Testis (tissue), 3 donors: ENCODE data around the gene SYNPR. TPM values are rescaled to one million over a fixed set of nuclear protein-coding genes. Genes with fewer than 3 reads are reported as not detected.
"Not testable (repeated sequence)": the region's sequence is repeated elsewhere in the genome, so short reads cannot be mapped to it uniquely, and the experiment has no call there.

Experiments used
- DNase-seq: peaks from one replicate; pipeline ENCODE4 v3.0.0-alpha.2; 2019
- H3K27ac ChIP-seq, 2 donors: fragments of 200-600 bp; sonication (generic); one replicate each; pipeline ENCODE4 v1.5.1; 2019
- H3K27me3 ChIP-seq: fragments of 200-600 bp; sonication (generic); one replicate; pipeline ENCODE4 v1.5.1; 2019
- H3K36me3 ChIP-seq: fragments of 200-600 bp; sonication (generic); one replicate; pipeline ENCODE4 v1.5.1; 2017; ENCODE audit warnings: low read depth; ENCODE audit errors: missing control alignments
- H3K4me1 ChIP-seq: fragments of 200-600 bp; sonication (generic); one replicate; pipeline ENCODE4 v1.5.1; 2019
- H3K4me3 ChIP-seq, 2 donors: fragments of 200-600 bp; sonication (generic); one replicate each; pipeline ENCODE4 v1.5.1; 2017 to 2019
- H3K9me3 ChIP-seq: fragments of 200-600 bp; sonication (generic); one replicate; pipeline ENCODE4 v1.5.1; 2017
- POLR2A ChIP-seq: fragments of 450-650 bp; IDR thresholded peaks from one replicate; pipeline ENCODE4 v1.6.1; 2017; ENCODE audit warnings: antibody characterized with exemption, mild to moderate bottlenecking, moderate library complexity
- WGBS, 2 donors: methylation state at CpG; one replicate each; pipeline ENCODE4 v1.1.5; 2018; 5-methylcytosine and 5-hydroxymethylcytosine counted together
- intact Hi-C: fragments of 100-400 bp; cut with DNase I; formaldehyde crosslinking; loops from one replicate; pipeline ENCODE4 v1.15.1; 2023; ENCODE audit warnings: low total_unique reads
- polyA plus RNA-seq: library from polyadenylated mRNA; stranded (reverse); fragments of 350-450 nt; fragmentation: Illumina TruSeq; extraction: RNeasy Lipid Tissue Mini Kit (QIAGEN cat#74804); gene quantifications from one replicate; pipeline ENCODE4 v1.2.3, GENCODE V29; 2014; ENCODE audit warnings: low read depth, low replicate concordance; ENCODE audit not compliant: insufficient read depth
- total RNA-seq, 2 donors: library from RNA; depleted of rRNA; stranded (reverse); fragments of >200 nt; gene quantifications; one replicate each; pipeline ENCODE4 v1.2.3, GENCODE V29; 2016
- TF ChIP-seq, protein P1 (sequence below), 3 experiments: fragments of 450-650 bp in 2 of 3; fragments of 200-600 bp in 1 of 3; sonication (generic) in 1 of 3; IDR thresholded peaks; one replicate each; pipeline ENCODE4 v1.5.1; 2016 to 2019; ENCODE audit warnings: antibody characterized with exemption in 3 of 3, mild to moderate bottlenecking in 2 of 3, moderate library complexity in 1 of 3

SYNPR gene
- total and polyA plus RNA-seq, 3 donors from 2014 or later = not detected

DNA sequence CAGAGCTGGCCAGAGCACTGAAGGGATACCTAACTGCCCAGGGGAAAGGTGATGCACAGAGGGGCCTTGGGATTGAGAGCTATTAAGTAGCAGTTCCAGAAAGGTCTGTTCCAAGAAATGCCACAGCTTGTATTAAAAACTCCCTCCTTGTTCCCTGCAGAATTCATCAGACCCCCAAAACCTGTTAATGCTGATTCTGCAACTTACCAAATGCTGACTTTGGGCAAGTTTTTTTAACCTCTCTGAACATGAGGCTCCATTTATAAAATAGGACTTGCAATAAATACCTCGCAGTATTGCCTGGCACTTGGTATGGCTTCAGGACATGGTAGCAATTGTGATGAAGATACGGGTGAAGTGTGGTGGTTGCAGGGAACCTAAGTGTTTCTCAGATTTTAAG lies 30.1 kb upstream of the SYNPR start:
- intact Hi-C loops = no loop called here
- no peaks in the 10 kb centered on the region for H3K36me3 ChIP-seq
- H3K27me3 ChIP-seq = no peaks in the 10 kb centered on the region
- no peak overlapping the region for H3K4me3 ChIP-seq
- 47 to 63% methylated on average over 2 of the region's 2 CpGs for WGBS, 2 donors
- no peak overlapping the region for H3K27ac ChIP-seq
- TF ChIP-seq, protein P1, sequence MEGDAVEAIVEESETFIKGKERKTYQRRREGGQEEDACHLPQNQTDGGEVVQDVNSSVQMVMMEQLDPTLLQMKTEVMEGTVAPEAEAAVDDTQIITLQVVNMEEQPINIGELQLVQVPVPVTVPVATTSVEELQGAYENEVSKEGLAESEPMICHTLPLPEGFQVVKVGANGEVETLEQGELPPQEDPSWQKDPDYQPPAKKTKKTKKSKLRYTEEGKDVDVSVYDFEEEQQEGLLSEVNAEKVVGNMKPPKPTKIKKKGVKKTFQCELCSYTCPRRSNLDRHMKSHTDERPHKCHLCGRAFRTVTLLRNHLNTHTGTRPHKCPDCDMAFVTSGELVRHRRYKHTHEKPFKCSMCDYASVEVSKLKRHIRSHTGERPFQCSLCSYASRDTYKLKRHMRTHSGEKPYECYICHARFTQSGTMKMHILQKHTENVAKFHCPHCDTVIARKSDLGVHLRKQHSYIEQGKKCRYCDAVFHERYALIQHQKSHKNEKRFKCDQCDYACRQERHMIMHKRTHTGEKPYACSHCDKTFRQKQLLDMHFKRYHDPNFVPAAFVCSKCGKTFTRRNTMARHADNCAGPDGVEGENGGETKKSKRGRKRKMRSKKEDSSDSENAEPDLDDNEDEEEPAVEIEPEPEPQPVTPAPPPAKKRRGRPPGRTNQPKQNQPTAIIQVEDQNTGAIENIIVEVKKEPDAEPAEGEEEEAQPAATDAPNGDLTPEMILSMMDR (IDR thresholded peaks at IDR 0.05) = no peak
- TF ChIP-seq POLR2A = no peak
- H3K9me3 ChIP-seq = no peaks in the 10 kb centered on the region
- DNase-seq = no peak
- no peaks in the 10 kb centered on the region for H3K4me1 ChIP-seq

DNA sequence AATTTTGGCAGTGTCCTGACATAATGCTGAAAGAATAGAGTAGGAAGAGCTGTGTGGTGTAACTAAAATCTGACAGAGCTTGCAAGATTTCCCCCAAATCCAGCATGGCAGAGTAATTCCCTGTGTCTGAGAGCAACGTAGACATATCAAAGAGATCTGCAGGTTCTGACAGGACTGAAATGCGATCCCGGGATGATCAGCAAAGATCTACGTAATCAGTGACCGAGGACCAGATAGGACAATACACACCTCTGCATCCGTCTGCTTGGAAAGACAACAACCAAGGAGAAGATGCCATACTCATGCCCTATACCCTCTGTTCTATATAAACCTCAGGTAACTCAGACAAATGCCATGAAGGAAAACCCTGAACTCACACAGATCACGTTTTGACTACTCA lies 26.6 kb upstream of the SYNPR start:
- H3K36me3 ChIP-seq = no peaks in the 10 kb centered on the region
- no peaks in the 10 kb centered on the region for H3K4me1 ChIP-seq
- DNase-seq = no peak
- no peaks in the 10 kb centered on the region for H3K27me3 ChIP-seq
- intact Hi-C loops = no loop called here
- H3K9me3 ChIP-seq = no peaks in the 10 kb centered on the region
- H3K4me3 ChIP-seq = no peak overlapping the region
- H3K27ac ChIP-seq = no peak overlapping the region
- TF ChIP-seq, protein P1 (IDR thresholded peaks at IDR 0.05) = no peak
- TF ChIP-seq POLR2A = no peak
- 53% methylated on average over 7 of the region's 7 CpGs for WGBS, 2 donors

DNA sequence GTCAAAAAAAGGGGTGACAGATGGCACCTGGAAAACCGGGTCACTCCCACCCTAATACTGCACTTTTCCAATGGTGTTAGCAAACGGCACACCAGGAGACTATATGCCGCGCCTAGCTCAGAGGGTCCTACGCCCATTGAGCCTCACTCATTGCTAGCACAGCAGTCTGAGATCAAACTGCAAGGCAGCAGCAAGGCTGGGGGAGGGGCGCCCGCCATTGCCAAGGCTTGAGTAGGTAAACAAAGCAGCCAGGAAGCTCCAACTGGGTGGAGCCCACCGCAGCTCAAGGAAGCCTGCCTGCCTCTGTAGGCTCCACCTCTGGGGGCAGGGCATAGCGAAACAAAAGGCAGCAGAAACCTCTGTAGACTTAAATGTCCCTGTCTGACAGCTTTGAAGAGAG lies 22.3 kb upstream of the SYNPR start:
- WGBS, 2 donors = 87 to 91% methylated on average over 9 of the region's 9 CpGs
- H3K9me3 ChIP-seq, intact Hi-C loops, DNase-seq, H3K36me3 ChIP-seq, H3K27ac ChIP-seq, H3K27me3 ChIP-seq, H3K4me1 ChIP-seq, H3K4me3 ChIP-seq: not testable (repeated sequence)

DNA sequence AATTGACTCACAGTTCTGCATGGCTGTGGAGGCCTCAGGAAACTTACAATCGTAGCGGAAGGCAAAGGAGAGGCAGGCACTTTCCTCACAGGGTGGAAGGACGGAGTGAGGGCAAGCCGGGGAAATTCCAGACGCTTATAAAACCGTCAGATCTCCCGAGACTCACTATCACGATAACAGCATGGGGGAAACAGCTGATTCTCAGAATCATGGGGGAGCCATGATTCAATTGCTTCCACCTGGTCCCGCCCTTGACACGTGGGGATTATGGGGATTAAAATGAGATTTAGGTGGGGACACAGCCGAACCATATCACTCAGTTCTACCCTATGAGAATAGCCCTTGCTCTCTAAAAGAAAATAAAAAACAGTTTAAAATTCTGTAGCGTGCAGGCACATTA lies 13.4 kb upstream of the SYNPR start:
- Histone ChIP-seq H3K27ac (no peak overlapping the region), H3K4me3 (no peak overlapping the region), H3K9me3 (no peaks in the 10 kb centered on the region), H3K27me3 (no peaks in the 10 kb centered on the region), H3K36me3 (no peaks in the 10 kb centered on the region), H3K4me1 (no peaks in the 10 kb centered on the region)
- 40 to 48% methylated on average over 12 of the region's 12 CpGs for WGBS, 2 donors
- intact Hi-C loops = no loop called here
- no peak for DNase-seq
- TF ChIP-seq, protein P1 (IDR thresholded peaks at IDR 0.05) = no peak
- no peak for TF ChIP-seq POLR2A

DNA sequence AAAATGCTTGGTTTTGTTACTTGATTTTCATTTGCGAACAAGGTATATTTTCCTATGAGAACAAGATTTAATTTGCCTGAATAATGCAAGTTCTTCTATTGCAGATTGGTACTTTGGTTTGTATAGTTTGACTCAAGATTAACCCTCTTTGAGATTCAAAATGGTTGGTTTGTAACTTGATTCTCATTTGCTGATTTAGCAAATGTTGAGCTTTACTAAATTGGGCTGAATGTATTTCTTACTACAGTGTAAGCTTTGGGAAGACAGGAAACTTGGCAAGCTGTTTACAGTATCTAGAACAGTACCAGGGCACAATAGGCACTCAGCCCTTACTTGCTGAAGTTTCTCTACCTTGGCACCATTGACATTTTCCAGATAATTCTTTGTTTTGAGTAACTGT lies 3.7 kb upstream of the SYNPR start:
- Histone ChIP-seq H3K9me3 (no peaks in the 10 kb centered on the region), H3K4me1 (no peaks in the 10 kb centered on the region), H3K27me3 (no peaks in the 10 kb centered on the region), H3K4me3 (no peak overlapping the region), H3K27ac (no peak overlapping the region), H3K36me3 (no peaks in the 10 kb centered on the region)
- no peak for DNase-seq
- no peak for TF ChIP-seq POLR2A
- TF ChIP-seq, protein P1 (IDR thresholded peaks at IDR 0.05) = no peak
- 88 to 91% methylated on average over 1 of the region's 1 CpG for WGBS, 2 donors
- intact Hi-C loops = no loop called here
